Activated CD4-positive, alpha-beta T cell treated with anti-CD3 and anti-CD28 coated beads for 1 hour (primary cell): ENCODE measurements around the gene SERPING1.
A peak's percentile ranks its signal among the peaks of the same experiment; 100 is the strongest.
"Not testable (repeated sequence)": the region's sequence is repeated elsewhere in the genome, so short reads cannot be mapped to it uniquely, and the experiment has no call there.

Experiments
- DNase-seq: peaks from one replicate; pipeline ENCODE4 v3.0.0-alpha.2; 2020

SERPING1 gene

GRCh38 chr11:57638811-57639320 lies 41.4 kb downstream of the SERPING1 start:
- DNase-seq = no peak

DNA sequence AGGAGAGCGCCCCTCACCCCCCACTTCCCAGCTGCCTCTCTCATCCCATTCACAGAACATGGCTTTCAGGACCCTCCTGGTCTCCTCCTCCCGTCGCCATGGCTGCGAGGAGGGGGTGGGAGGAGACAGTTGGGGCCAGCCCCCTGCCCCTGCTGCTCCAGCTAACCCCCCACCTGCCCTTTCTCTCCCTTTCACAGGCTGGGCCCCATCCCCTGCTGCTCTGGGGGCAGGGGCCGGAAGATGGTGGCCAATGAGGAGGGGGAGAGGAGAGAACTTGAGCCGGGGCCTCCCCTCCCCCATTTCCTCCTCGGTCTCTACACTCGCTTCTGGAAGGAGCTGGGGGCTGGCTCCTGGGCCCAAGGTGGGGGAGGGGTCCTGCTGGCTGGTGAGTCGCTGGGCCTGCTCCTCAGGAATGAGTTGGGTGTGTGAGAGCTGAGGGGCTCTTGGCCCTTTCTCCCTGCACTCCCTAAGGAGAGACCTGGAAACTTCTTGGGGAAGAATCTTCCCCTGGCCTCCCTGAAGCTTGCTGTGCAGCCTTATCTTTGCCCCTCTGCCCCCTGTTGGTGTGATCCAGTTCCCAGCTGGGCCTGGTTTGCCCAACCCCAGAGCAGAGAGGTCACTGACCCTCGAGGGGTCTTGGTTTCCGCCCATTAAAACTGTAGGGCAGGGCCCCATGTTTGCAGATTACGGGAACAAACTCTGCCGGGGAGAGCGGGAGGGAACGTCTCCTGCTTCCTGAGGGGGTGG lies 42.0 kb downstream of the SERPING1 start:
- no peak for DNase-seq

- DNase-seq = no peak
Observed at GRCh38 chr11:57640068-57640800, 42.7 kb downstream of the SERPING1 start.

DNA sequence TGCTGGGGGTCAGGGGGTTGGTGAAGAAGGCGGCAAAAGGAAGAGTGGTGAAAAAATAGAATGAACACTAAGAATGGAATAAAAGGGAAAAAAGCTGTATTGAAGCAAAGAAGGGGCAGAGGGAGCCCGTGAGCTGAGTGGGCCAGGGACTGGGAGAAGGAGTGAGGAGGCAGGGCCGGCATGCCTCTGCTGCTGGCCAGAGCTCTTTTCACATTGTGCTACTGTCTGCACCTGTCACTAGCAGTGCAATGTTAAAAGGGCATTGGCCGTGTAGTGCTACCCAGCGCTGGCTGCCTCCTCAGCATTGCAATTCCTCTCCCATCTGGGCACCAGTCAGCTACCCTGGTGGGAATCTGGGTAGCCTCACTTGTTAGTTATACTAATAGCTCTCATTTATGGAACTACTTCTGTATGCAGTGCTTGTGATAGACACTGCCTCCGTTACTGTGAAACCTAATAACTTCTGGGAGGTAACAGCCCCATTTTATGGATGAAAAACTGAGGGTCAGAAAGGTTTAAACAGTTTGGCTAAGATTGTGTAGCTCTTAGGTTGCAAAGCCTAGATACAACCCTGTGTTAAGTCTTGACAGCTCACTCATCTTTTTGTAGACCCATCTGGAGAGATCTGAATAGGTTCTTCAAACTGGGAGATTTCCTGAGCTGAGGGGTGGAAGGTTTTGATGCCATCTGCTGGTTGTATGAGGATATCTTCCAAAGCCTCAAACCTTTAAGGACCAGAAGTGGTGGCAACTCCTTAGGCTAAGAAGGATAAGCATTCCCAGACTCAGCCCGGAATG lies 43.7 kb downstream of the SERPING1 start:
- no peak for DNase-seq

DNA sequence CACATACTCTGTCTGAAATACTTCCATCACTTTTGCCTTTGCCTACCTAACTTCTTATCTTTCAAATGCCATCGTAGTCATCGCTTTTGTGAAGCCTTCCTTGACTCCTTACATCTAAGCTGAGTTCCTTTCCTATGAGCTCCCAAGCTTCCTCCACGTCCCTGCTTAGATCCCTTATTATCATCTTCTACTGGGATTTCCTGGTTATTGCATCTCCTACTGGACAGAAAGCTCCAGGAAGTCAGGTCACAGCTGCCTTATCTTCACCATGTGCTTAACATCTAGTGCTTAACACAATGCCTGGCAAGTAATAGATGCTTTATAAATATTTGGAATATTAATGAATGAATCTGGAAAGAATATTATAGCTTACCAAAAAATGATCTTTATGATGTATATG lies 46.3 kb downstream of the SERPING1 start:
- no peak for DNase-seq

DNA sequence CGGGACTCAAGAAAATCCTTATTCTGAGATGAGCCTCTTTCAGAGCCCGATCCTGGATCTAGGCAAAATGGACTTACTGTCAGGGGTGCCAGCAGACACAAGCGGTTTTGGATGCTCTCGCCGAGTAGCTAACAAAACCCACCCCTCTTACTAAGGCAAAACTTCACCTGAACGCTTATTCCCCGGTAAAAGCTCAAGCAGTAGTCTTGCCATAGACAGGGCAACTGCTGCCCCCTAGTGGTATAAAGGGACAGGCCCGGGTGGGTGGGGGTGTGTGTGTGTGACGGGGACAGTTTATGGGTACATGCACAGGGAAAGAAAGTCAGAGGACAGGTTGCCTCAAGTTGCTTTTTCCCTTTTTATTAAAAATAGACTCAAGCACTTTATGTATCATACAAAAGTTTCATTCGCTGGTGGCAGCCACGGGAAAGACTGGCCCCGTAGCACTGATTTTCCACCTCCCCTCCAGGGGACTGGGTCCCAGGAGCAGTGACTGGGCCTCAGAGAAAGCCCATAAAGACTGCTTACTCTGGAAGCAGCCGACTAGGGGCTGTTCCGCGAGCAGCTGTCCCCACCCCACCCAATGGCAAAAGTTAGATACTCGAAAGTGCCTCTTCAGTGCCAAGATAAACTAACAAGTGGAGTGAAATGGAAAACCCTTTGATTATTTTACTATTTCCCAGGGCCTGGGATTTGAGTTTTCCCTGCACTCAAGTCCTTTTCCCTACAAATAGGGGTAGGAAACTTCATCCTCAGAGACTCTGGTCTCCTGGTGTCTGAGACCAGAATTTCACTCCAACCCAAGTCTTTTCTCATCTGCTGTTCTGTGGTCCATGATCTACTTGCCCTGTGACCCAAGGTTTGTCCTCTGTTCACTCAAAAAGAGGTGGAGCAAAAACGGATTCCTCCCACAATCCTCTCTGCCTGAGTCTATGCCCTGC lies 47.5 kb downstream of the SERPING1 start:
- peak; percentile 76 for DNase-seq

GRCh38 chr11:57645689-57646085 lies 48.2 kb downstream of the SERPING1 start:
- DNase-seq = no peak

GRCh38 chr11:57646194-57646798 lies 48.8 kb downstream of the SERPING1 start:
- no peak for DNase-seq

DNA sequence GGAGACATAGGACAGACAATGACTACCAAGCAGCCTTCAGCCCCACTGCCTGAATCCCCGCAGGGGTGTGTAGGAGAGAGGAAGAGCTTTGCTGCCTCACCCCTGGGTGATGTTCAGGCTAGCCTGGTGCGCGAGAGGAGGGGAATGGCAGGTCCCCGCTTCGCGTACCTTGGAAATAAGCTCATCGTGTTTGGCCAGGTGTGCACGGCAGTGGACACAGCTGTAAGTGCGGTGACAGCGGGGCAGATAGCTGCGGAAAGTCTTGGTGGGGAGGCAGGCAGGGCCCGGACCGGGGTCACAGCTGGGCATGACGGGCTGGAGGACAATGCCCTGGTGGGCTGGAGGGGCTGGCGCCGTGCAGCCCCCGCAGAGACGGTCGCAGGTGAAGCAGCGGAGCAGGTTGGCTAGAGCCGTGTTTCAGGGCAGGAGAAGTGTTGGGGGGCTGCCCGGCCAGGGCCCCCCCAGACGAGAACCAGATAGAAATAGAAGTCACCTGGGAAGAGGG lies 49.4 kb downstream of the SERPING1 start:
- DNase-seq = no peak

GRCh38 chr11:57647372-57647771 lies 49.9 kb downstream of the SERPING1 start:
- DNase-seq = no peak

- no peak for DNase-seq
Observed at GRCh38 chr11:57647960-57648800, 50.7 kb downstream of the SERPING1 start.

DNA sequence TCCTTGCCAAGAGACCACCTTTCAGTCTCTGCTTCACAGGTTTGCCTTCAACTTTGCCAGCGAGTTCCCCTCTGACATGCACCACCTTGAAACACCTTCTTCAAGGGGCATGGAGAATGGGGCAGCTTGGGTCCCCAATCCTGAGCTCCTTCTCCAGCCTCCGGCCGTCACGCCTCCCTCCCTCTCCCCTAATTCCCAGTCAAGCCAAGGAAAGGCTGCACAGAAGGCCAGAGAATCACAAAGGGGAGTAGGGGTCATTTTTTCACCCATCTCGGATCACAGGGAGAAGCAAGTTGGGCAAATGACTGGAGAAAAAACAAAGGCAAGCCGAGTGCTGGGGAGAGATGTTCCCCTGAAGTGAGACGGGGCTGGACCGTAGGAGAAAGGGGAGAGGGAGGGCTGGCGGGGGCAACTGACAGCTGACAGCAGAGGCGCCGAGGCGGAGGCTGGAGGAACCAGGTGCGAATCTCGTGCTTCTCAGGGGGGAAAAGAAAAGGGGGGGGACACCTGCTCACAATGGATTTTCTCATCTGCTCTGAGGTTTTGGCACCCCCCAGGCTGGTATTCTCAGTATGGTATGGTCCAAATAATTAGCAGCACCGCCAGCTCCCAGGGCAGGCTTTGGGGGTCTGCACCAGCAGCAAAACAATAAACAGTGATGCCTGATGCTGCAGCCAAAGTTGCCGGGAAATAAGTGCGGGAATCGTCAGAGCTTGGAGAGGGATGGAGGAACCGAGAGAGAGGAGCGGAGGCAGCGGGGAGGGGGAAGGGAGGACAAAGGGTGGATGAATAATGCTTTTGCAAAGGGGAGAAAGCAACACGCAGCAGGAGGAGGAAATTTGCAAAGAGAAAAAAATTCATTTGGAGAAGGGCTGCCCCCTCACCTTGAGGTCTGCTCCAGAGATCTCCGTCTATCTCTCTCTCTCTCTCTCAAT lies 51.6 kb downstream of the SERPING1 start:
- no peak for DNase-seq

DNA sequence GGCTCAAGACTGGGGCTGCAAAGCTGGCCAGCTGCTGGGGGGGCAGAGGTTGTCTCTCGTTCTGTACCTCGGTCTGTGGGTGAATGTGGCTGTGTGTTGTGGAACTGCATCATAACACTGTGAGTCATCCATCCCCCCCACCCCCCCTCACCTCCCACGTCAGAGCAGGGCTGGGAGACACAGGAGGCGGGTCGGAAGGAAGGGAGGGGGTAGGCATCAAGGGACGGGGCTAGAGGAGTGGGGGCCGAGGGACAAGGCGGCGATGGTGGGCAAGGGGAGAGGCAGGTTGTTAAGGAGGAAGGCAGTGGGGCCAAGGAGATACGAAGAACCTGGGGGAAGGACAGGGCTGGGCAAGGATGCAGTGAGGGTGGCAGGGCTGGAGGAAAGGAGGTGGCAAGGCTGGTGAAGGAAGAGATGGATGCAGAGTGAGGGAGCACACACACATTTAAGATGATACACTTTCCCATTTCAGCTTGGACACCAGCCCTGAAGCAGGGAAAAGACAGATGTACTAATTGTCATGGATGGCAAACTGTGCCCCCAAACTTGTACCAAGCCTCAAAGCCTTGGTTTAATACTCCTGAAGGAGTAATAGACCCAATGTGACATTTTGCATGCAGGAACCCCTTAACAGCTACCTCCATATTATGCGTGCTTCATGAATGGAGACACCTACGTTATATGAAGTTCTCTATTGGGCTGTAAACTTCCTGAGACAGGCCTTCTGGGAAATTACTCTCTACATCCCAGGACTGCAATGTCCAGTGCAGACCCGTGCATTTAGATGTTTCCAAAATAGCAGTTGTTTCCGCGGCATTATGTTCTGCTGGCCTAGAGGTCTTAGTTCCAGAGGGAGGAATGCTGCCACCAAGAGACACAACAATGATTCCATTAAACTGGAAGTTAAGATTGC lies 52.6 kb downstream of the SERPING1 start, which contains the start of gene YPEL4:
YPEL4 (minus strand) TSS at position 87 of the 913 bp plus-strand sequence. CDS start 2,805 bp downstream, outside the sequence.
- DNase-seq = peak; percentile 62

- no peak for DNase-seq
Observed at GRCh38 chr11:57650739-57651090, 53.2 kb downstream of the SERPING1 start.

- no peak for DNase-seq
Observed at GRCh38 chr11:57651408-57651807, 53.9 kb downstream of the SERPING1 start.

DNA sequence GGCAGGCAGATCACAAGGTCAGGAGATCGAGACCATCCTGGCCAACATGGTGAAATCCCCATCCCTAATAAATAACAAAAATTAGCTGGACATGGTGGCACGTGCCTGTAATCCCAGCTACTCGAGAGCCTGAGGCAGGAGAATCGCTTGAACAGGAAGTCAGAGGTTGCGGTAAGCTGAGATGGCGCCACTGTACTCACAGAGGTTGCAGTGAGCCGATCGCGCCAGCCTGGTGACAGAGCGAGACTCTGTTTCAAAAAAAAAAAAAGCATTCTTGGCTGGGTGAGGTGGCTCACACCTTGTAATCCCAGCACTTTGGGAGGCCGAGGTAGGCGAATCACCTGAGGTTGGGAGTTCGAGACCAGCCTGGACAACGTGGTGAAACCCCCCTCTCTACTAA lies 54.7 kb downstream of the SERPING1 start:
- not testable (repeated sequence) for DNase-seq

GRCh38 chr11:57652662-57653061 lies 55.2 kb downstream of the SERPING1 start:
- DNase-seq = no peak

DNA sequence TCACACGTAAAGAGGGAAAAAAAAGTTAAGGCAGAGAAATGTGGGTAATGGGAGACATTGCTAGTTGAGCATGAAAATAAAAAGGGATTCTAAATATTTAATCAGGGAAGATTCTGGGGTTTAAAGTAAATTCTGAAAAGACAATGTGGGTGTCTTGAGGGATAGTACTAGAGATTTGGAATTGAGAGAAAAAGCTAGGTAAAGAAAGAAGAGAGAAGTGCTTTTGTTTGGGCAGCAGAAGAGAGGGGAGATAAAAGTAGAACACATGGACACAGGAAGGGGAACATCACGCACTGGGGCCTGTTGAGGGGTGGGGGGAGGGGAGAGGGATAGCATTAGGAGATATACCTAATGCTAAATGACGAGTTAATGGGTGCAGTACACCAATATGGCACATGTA lies 55.7 kb downstream of the SERPING1 start:
- DNase-seq = no peak
